HG03045 (cell line): ENCODE results near the gene AP2B1.

ENCODE experiments used
- ATAC-seq: cut with Tn5 transposase; IDR thresholded peaks from one replicate; pipeline ENCODE4 v1.9.1; 2021; ENCODE audit warnings: mild to moderate bottlenecking, moderate library complexity; ENCODE audit not compliant: unreplicated experiment

AP2B1 gene

DNA sequence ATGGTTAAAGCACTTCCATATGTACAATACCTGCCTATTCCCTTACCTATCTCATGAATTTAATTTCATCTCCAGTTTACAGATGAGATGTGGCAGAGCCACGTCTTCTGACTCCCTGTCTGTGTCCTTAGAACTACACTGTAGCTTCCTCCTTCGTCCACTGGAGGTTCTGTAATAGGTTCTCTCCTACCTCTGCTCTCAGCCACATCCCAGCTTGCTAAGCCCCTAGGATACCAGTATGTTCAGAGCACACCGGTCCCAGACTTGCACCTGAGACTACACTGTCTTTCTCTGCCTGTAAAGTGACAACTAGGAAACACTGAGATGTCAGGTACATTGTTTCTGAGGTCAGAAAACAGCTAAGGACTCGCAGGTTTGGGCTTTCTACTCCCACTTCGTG lies 140.5 kb downstream of the AP2B1 start:
- no peak for ATAC-seq

DNA sequence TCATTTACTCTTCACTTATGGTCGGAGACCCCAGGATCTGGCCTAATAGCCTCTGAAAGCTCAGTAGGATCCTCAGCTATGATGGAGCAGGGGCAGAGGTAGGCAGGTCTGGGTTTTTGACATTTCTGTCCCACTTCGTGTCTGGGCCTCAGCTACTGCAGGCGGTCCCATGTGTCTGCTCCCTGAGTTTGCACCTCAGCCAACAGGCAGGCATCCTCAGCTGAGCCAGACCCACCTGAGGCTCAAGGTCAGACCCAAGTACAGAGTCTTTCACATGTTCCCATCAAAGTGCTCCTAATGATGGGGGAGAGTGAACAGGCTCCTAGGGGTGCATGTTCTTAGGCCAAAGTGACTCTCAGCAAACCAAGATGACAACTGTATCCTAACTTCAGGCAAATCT lies 141.4 kb downstream of the AP2B1 start:
- ATAC-seq, result no peak

DNA sequence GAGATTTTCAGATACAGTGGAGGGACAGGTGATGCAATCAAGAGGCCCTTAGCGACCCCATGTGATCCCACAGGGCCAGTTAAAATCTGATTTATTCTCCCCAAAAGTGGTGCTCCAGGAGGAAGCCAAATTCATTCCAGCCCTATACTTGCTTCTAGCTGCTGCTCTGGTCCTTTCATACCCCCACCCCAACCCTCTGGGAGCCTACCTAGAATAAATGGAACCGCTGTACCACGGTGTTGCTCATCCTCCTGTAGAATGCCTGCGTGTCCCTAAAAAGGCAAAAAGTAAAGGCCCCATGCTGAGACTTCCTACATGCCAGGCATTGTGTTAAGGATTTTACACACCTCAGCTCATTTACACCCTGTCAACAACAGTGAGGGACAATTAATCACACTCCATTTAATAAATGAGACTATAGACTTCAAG lies 142.3 kb downstream of the AP2B1 start:
- ATAC-seq, result no peak

DNA sequence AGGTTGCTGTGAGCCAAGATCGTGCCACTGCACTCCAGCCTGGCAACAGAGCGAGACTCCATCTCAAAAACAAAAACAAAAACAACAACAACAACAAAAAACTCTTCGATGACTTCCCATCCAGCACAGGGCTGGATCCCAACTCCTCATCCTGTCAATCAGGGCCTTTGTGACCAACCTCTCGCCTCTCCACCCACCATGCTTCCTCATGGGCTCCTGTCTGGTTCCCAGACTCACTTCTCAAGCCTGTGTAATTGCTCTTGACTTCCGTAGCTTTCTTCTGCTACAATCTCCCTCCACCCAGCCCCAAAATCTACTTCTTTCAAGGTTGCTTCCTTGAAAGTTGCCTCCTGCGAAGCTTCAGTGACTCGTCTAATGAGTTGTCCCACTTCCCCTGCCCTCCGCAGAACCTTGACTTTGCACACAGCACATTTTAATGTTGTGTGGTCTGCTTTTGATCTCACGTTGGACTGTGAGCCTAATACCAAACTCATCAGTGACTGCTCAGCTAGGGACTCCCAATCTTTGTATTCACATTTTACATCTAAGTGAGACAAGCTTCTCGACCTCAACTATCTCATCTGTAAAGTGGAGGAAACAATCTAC lies 143.4 kb downstream of the AP2B1 start:
- ATAC-seq, result no peak

DNA sequence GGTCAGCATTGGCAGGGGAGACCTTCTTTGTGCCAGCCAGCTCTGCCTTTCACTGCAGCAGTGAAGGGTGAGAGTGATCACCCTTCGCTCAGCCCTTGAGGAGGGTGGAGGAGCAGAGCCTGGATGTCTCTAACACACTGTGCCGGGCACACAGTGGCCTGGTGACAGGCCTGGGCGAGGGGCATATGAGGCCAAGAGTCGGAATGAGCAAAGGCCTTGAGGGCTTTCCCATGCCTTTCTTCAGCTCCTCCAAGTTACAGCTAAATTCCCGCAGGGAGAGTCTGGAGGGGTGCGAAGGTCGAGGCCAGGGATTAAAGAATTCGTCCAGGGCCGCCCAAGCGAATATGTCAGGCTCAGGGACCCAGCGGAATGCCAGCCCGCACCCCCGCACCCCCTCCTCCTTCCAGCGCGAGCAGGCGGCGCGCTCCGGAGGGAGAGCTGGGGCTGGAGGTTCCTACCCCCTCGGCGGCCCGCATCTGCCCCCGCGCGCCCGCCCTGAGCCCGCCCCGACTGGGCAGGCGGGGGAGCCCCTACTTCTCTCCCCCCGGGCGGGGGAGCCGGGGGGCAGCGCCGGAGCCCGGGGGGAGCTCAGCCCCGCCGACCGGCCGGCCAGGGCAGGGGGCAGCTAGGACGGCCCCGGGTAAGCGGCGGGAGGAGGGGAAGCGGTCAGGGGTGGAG lies 144.3 kb downstream of the AP2B1 start, which contains the start of gene RASL10B:
RASL10B (plus strand) TSS at position 401 of the 678 bp plus-strand sequence. CDS start 3,546 bp downstream, outside the sequence.
- no peak for ATAC-seq

DNA sequence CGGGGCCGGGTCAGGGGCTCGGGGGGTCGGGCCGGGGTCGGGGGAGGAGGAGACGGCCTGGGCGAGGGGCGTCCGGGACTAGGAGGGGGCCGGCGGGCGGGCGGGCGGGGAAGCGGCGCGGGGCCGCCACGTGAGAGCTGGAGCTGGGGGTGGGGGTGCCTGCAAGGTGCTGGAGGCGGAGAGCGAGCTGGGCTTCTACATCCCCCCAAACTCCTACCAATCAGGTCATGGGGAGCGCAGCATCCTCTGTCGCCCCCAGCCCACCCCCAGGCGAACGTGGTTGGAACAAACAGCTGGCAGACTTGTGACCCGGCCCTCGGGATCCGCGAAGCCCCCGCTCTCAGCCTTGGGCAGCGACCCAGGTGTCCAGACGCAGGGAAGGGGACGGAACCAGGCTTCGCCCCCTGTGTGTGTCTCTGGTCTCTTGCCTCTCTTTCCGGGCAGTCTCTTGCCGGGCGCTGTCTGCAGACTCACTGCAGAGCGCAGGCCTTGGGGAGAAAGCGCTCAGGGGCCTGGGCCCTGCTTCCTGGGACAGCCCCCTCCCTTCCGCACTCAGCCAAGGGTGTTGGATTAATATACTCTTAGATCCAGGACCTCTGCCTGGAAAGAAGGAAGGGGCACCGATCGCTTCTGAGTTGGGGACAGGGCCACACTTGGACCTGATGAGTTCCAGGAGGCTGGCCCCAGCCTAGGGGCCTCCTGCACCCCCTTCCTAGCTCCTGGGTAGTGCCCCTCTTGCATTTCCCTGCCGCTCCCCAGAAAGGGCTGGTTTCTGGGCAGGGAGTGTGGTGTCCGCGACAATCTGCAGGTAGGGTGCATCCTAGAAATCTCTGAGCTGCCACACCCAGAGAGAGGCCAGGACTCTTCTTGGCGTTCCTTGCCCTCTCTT lies 145.0 kb downstream of the AP2B1 start:
- no peak for ATAC-seq

DNA sequence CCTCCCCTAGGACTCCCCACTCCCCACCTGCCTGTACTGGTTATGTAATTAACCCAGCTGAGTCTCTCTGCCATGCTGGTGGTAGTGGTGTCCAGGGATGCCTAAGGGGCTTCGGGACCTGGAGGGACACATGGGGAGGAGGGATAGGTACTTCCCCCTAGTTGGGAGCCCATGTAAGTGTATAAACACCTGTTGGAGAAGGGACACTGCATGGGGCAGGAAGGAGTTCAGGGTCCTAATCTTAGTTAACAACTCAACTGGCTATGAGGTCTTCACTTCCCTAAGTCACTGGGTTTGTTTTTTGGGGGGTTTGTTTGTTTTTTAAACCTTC lies 145.6 kb downstream of the AP2B1 start:
- no peak for ATAC-seq

DNA sequence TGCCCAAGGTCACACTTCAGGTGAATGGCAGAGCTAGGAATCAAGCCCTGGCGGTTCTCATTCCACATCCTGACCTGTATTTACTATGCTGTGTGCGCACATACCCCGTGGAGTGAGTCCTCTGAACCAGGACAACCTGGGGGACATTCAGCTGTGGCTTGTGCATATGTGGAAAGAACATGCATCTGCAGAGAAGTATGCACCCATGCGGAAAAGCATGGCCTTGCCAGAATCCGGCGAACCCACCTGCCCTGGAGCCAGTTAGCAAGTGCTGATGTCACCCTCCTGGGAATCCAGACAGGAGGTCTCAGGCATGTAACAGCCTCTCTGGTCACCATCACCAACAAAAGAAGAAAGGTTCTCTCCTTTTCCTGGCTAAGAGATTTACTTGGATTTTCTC lies 146.2 kb downstream of the AP2B1 start:
- no peak for ATAC-seq

DNA sequence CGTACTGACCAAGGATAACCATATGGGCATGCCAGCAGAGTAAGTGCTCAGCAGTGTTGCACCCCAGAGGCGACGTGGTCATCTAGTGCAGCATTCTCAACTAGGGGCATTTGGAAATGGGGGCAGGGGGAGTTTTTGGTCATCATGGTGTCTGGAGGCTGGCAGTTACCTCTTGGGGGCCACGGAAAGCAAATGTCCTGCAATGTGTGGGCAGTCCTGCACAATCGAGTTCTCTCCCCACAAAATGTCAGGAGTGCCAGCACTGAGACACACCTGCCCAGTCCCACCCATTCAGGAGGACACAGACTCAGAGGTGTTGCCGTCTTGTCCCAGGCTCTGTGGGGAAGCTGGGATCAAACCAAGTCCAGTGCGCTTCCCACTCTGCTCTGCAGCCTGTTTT lies 147.3 kb downstream of the AP2B1 start:
- no peak for ATAC-seq

DNA sequence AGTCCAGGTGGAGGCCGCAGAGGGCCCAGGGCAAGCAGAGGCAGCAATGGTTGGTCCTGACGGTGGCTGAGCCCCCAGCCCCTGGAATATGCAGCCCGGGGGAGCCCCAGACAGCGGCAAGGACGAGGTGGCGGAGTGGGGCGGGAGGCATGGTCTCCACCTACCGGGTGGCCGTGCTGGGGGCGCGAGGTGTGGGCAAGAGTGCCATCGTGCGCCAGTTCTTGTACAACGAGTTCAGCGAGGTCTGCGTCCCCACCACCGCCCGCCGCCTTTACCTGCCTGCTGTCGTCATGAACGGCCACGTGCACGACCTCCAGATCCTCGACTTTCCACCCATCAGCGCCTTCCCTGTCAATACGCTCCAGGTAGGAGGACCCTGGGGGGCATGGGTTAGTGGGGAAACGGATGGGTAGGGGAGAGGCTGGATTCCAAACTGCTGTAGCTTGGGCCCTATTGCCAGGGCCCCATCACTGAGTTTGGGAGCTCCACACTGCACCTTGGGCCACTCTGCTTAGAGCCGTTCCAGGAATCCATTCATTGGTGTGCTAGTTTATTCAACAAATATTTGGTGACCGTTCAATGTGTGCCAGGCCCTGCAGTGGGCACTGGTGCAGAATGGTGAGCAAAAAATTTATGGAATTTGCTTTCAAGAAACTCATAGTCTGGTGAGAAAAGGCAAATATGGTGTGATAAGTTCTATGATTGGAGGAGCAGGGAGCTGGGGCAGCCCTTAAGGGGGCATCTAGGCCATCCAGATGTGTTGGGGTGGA lies 148.1 kb downstream of the AP2B1 start:
- ATAC-seq, result no peak

DNA sequence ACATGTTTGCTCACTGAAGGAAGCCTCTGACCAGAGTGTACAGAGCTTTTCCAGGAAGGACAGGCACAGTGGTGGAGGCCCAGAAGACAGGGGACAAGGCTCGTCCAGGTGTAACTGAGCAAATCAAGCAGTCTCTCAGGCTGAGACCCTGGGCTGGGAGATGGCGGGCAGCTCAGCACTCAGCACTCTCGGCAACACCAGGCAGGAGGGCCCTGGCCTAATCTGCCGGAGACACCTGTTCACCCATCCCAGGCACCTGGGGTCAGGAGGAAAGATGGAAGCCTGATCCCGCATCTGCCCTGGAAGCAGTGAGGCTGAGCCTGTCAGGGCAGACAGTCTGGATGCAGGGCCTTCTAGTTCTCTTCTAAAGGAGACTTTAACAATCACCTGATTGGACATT lies 149.1 kb downstream of the AP2B1 start:
- no peak for ATAC-seq

DNA sequence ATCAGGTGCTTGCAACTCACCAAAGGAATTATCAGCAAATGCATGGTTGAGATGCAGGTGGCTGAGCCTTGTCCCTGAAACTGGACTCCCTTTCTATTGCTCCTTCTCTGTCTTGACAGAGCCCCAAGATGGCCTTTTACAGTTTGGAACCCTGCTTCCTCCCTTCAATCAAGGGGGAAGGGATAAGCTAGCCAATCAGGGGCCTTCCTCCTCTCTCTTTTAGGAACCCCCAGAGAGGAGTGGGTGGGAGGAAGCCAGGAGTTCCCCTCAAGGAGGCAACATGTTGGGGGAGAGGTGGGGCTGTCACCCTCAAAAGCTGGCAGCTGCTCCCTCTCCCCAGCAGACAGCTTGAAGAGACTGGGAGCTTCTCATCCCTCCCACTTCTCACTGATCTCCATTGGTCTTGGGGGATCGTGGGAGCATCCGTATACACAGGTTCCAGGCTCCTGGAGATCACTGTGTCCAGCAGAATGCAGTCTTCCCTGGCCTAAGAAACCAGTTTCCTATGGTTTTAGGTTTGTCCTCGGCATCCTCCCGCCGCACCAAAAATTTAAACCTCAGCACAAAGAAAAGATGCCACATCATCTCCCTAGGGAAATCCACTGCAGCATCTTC lies 151.5 kb downstream of the AP2B1 start:
- ATAC-seq, result no peak

DNA sequence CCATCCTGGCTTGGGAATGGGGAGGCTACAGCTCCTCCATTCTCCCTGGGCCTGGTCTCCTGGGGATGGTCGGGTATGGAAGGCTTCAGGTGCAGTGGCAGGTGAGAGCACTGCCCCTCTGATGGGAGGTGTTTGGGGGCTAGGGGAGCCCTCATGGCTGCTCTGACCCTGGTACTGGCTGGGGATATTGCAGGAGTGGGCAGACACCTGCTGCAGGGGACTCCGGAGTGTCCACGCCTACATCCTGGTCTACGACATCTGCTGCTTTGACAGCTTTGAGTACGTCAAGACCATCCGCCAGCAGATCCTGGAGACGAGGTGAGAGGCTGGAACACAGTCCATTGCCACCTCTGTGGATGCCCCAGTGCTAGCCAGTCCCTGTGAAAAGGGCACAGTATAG lies 153.1 kb downstream of the AP2B1 start:
- ATAC-seq, result no peak

DNA sequence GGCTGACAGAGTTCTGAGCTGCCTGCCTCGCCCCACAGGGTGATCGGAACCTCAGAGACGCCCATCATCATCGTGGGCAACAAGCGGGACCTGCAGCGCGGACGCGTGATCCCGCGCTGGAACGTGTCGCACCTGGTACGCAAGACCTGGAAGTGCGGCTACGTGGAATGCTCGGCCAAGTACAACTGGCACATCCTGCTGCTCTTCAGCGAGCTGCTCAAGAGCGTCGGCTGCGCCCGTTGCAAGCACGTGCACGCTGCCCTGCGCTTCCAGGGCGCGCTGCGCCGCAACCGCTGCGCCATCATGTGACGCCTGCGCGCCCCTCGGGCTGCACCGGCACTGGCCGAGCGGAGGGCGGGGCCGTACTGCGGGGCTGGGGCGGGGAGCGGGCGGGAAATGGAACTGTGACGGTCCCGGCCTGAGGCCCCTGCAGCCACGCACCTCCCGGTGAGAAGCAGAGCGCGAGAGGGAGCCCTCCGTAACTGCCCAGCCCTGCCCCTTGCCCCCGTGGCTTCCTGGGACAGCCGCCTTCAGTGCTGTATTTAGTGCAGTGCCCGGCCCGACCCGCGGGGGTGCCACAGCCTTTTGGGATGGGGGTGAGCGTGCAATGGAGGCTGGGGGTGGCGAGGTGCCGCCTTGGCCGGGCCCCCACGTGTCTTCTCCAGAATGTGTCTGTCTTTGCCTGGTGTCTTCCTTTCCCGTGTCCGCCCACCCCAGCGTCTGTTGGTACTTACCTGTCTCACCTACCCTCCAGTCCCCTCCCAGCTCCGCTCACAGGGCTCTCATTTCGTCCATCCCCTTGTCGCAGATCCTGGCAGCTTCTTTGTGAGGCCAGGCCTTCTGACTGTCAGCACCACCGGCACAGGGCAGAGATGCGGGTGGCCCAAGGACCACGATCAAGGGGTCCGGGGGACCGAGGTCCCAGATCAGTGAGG lies 154.1 kb downstream of the AP2B1 start:
- no peak for ATAC-seq

DNA sequence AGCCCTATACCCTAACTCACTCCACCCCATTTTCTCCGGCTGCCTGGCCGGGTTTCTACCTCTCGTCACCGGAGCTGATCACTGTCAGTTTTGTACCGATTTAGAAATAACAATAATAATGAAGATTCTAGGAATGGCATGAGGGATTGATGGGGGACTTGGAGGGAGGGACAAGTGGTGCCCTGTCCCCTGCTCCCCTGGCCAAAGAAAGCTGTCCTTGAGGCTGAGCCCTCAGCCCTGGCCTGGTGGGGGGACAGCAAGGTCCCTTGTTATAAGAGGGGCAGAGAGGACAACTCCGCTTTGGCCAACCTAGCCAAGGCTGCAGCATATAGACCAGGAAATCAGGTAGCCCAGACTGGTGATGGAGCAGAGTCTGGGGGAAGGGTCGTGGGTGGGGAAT lies 155.4 kb downstream of the AP2B1 start:
- no peak for ATAC-seq

DNA sequence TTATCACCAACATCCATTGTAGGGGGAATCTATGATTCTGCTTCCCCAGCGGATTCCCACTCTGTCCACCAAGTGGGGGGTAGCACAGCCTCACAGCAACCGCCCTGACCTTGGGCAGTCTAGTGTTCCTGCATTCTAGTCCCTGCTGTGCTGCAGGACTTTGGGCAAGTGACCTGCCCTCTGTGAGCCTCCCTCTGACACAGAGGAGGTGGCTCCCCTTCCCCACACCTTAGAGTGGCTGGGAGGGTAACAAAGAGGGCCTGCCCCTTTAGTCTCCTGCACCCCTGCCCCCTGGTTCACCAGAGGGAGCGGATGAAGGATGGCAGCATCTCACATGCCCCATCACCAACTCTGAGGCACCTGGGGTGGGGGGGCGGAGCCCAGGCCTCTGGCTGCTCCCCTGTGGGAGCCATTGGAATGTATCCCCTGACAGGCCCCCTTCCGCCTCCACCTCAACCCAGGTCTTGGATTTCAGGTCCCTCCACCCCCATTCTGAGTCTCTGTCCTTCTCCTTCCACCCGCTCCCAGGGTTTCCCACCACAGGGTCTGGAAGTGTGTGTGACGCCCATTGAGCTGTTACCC lies 155.9 kb downstream of the AP2B1 start:
- no peak for ATAC-seq

DNA sequence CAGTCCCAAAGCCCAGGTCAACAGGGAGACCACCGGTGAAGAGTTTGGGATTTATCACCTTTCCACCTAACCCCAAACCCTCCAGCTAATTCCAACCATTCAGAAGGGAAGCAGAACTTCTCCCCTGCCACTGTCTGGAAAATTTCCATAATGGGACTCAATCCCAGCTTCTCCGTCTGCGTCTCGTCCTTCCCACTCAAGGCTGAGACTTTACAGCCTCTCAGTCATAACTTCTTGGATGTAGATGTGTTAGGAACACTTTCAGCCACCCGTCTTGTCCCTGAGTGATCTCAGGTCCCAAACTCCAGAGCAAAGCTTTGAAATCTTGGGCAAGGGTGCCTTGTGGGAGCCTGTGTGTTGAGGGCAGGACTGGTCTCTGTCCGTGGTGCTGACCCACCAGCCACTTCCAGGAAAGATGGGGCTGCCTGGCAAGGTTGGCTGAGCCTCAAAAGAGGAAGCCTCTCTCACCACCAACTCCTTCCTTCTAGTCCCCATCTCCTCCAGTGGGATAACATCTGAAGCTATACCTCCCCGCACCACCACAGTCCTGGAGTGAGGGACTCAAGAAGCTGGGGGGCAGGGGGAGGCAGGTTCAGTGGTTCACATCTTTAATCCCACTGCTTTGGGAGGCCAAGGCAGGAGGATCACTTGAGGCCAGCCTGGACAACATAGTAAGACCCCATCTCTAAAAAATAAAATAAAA lies 156.7 kb downstream of the AP2B1 start:
- no peak for ATAC-seq

DNA sequence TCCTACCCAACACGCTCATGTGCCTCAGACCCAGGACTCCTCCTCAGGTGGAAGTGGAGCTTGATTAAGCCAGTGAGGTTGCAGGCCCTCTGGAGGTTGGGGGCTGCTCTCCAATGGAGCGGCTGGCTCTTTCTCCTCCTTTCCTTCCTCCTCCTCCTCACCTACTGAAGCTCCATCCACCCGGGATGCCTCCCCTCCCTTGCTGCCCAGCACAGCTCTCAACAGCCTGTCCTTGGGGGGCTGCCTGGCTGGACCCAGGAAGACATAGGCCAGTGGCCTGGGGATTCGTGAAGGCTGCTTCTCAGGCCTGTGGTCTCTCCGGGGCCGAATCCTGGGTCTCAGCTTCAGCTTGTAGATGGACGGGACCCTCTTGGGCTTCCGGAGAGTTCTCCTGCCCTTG lies 157.7 kb downstream of the AP2B1 start:
- no peak for ATAC-seq

DNA sequence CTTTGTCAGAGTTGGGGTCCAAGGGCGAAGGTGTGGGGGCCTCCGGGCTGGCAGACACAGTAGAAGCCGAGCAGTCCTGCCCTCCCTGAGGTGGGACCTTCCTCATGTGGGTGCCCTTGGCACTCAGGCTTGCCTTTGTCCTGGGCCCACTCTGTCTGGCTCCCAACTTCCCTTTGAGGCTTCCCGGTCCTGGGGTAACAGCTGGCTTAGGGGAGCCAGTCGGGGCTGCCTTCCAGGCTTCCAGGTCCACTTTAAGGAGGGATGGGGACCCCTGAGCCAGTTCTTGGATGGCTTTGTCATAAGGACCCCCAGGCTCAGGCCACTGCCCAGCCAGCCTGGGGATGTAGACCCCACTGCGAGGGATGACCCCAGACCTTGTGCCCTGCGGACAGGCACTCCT lies 158.1 kb downstream of the AP2B1 start:
- no peak for ATAC-seq
